ENCODE data around the gene ABCD1.

ABCD1 gene

DNA sequence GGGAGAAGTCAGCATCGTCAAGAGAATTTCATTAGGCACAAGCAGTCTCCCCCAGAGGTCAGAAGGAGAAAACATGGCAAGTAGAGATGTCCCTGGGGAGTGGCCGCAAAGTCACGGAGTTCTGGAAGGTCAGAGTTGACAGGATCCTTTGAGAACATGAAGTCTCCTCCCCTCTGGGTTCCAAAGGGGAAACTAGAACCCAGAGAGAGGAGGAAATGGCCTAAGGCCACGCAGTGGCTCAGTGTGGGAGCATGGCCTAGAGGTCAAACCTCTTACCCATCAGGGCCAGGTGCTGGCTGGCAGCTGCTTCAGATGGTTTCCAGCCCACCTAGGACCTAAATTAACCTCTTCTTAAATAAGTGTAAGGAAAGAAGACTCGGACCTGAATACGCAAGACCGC is 68.6 kb downstream of the ABCD1 start:
- DNase-seq (ENCODE audit: low spot score): no peak

Measured in AG20443 (cell line).